ENCODE data around the gene MTA3.

Gene MTA3

DNA sequence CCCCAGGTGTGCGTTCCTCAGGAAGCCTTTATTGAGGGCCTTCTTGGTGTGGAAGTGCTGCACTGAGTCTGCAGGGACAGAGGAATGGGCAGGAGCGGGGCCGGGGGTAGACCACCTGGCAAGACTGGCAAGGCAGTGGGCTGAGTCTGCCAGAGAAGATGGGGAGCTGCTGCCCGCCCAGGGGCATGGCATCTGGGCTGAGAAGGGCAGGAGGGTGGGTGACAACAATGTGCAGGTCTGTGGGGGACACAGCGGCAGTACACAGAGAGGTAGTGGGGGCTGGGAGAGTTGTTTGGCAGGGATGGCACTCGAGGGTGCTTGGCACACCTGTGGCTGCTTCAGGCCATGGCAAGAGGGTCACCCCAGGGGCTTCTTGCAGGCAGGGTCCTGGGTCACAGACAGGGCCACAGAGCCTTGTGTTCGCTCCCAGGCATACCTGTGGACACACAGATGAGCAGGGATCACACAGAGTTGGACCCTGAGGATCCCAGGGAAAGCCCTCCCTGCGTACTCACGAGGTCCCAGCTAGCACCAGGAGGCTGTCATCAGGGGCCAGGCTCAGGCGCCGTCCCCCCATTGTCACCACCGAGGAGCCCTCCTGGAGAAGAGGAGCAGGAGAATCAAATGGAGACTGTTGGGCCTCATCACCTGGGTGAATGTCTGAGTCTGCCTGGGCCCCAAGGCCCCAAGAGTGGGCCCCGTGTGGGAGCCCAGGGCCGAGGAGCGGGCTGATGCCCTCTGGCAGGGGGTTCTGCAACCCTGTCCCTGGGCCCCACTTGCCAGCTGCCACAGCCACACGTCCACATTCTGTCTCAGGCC is 198.9 kb downstream of the MTA3 start:
- DNase-seq: no peak
- intact Hi-C loops (cut with DNase I): no loop called here

DNA sequence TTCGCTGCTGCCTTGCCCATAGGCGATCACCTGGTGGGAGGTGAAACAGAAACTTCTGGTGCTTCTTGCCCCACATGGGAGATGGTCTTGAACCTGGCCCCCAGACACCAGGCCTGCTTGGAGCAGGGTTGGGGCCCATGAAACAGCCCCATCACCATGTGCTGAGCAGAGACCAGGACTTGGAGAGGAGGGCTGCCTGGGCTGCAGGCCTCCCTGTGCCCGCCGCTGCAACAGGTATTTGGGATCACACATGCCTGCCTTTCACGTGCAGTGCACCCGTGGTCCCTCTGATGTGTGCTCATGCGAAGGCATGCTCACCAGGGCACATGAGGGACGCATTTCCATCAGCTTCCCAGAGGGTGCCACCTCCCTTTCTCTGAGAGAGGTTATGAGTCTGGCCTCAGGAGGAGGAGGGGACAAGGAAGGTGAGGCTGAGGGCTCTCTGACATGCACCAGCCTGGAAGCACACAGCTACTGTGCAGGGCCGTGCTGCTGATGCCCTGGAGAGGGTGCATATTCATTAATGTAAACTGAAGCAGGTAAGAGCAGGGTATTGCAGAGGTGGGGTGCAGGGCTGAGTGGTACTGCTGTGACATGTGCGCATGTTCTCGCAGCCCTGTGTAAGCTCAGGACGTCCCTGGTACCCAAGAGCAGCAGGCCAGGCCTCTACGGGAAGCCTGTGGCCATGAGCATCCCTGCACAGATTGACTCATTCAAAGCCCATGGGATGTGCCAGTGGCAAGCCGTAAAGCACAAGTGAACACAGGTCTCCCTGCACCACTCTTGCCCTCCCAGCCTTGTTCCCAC is 199.7 kb downstream of the MTA3 start:
- no peak for DNase-seq
- intact Hi-C loops (cut with DNase I): no loop called here

DNA sequence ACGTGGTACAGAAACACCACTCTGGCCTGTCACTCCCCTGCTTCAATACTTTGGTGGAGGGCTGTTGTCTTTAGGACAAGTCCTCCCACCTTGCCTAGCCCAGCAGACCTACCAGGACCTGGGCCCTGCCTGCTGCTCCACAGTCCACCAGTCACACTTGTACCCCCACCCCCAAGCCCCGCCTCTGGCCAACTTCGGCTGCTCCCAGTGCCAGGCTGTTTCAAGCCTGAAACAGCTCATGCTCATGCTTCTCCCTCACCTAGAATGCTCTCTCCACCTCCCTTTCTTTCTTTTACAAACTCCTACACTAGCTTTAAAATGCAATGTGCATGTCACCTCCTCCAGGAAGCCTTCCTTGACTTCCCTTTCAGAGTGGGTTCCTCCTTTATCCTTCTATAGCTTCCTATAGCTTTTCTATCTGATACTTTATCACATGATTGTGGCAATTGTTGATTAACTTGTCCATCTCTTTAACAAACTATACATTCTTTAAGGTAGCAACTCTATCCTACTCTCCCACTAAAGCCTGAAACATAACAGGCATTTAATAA is 200.3 kb downstream of the MTA3 start:
- DNase-seq: no peak
- intact Hi-C loops (cut with DNase I): no loop called here

DNA sequence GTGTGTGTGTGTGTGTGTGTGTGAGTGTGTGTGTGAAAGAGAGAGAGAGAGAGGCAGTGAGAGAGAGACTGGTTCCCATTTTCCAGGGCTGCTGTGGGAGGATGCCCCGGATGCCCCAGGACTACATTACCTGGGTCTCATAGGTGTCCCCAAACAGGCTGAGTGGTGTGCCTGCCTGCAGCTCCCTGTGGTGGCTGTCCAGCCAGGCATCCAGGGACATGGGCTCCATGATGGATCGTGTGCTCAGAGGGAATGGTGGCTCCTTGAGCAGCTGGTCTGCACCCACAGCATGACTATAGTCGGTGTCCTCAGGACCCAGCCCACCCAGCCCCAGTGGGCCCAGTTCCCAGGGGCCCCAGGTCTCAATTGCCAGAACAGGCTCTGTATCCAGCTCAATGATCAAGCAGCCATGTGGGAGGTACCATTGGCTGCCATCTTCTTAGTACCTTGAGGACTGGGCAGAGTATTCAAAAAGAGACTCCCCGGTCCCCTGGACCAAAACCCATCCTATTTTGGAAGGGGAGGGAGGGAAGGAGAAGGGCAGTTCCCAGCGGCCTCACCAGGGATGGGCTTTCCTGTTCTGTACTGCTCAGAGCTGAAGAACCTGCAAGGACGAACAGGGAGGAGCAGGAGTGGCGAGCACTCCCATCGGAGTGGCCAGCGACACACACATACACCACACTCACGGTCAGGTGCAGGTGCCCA is 201.3 kb downstream of the MTA3 start:
- DNase-seq: peak in 1 of 42 donors; percentile 0
- intact Hi-C loops (cut with DNase I): no loop called here

DNA sequence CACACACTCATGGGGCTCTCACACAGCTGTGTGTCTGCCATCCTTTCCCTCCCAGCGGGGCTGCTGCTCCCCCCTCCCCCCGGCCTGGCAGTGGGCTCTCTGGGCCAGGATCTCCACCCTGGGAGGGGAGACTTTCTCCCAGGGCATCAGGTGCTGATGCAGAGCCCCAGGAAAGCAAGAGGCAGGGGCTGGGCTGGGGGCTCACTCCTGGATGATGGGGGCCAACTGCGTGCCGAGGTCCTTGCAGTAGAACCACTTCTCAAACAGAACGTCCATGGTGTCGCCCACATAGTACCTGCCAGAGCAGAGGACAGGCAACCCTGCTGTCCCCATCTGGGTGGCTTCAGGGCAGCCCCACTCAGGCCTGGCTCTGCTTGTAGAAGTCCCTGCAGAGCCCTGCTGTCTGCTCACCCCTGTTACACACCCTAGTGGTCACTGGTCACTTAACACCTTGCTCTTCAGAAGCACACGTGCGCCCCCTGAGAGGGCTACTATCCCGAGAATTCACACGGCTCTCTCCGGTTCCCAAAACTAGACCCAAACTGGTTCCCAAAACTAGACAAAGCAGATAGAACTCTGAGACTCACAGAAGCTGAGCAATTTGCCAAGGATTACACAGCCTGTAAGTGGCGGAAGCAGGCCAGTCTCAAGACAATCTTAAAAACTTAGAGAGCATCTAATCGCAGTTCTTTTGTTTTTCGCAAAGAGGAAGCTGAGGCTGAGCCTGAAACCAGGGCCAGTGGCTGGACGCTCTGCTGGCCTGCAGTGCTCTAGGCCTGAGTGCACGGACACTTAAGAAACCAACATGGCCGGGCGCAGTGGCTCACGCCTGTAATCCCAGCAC is 202.1 kb downstream of the MTA3 start:
- intact Hi-C loops (cut with DNase I): no loop called here
- DNase-seq: peak in 5 of 42 donors; percentile 4 to 60 (median 28)

- intact Hi-C loops (cut with DNase I): no loop called here
- DNase-seq: peak in 2 of 42 donors; percentile 1 to 8
Measured at GRCh38 chr2:42771546-42772153, 203.2 kb downstream of the MTA3 start.

DNA sequence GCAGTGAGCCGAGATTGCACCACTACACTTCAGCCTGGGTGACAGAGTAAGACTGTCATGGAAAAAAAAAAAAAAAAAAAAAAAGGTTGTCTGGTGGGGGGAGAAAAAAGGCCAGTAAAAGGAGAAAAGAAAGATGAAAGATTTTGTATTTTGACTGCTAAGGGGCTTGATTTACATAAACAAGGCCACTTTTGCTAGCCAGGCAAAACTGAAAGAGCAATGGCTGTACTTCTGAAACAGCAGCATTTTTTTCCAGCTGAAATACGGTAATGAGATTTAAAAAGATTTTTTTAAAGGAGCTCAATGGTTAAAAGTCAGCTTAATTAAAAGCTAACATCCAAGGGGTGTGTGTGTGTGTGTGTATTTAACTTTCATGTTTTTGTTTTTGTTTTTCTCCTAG is 206.8 kb downstream of the MTA3 start:
- intact Hi-C loops (cut with DNase I): no loop called here
- no peak for DNase-seq

- intact Hi-C loops (cut with DNase I): no loop called here
- DNase-seq: no peak
Measured at GRCh38 chr2:42775810-42776209, 207.4 kb downstream of the MTA3 start.

DNA sequence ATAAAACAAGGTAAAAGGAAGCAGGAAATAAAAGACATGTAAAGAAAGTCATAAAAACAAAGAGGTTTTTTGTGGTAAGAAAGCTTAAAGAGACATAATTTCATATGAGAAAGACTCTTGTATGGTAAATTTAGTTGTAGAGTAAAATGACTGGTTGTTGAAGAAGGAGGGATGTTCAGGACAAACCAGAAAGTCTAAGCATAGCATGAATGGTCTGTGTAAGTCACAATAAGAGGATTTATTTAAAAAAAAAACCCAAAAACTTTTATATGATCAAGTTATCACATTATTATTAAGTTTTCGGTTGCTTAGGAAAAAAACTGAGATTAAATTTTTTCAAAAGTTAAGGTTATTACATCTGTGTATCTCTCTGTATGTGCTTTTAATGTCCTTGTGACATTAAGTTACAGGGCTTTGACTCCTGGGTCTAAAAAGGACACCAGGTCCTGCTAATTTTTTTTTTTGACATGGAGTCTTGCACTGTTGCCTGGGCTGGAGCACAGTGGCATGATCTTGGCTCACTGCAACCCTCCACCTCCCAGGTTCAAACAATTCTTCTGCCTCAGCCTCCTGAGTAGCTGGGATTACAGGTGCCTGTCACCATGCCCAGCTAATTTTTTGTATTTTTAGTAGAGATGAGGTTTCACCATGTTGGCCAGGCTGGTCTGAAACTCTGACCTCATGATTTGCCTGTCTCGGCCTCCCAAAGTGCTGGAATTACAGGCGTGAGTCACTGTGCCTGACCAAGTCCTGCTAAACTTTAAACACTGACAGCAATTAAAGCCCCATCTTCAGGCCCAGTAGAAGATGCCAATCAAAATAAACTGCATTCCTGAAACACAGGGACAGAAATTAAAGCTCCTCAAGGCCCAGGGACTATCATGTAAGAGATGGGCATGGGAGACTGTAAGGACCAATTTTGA is 209.7 kb downstream of the MTA3 start:
- no peak for DNase-seq
- intact Hi-C loops (cut with DNase I): no loop called here

GRCh38 chr2:42781181-42781580 is 212.7 kb downstream of the MTA3 start:
- intact Hi-C loops (cut with DNase I): no loop called here
- no peak for DNase-seq

DNA sequence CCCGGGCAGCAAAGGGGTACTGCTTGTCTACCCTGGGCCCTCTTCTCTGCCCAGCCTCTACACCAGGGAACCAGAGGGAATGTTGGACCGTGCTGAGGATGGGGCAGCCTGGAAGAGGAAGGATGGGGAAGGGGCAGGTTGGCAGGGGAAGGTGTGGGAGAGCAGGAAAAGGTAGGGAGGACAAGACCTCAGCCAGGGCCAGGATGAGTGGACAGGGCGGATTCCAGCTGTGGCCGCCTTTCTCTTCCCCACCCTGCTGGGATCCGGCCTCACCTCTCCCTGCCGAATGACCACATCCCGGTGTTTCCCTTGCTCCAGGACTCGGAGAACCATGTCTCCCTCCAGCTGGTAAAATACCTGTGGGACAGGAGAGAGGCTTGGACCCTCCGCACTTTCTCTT is 215.1 kb downstream of the MTA3 start:
- DNase-seq: no peak
- intact Hi-C loops (cut with DNase I): no loop called here

DNA sequence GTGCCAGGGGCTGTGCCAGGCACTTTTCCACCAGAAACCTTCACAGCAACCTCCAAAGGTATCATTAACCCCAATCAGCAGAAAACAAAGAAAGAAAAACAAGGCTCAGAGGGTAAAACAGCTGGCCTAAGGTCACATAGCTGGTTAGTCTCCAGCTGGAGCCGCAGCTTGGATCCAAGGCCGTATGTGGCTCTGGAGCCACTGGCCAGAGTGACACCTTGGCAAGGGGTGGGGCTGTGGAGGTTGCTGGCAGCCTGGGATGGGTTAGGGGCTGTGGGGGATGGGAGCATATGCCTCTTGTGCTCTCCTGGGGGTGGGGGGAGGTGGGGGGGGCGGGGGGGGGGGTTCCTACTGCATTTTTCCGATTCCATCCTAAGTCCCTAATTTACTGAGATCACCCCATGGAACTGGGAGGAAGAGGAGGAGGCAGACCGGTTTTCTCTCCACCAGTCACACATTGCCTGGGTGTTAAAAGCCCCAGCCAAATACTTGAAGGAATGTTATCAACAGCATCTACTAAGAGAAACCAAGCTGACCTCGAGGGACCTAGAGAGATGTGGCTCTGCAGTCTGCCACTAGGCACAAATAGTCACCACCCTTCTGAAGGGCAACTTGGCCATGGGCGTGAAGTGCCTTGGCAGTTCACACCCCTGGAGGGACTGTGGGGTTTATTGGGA is 215.9 kb downstream of the MTA3 start:
- DNase-seq: no peak
- intact Hi-C loops (cut with DNase I): no loop called here

- intact Hi-C loops (cut with DNase I): no loop called here
- no peak for DNase-seq
Measured at GRCh38 chr2:42786561-42787345, 218.3 kb downstream of the MTA3 start.

- DNase-seq: no peak
- intact Hi-C loops (cut with DNase I): no loop called here
Measured at GRCh38 chr2:42787424-42787787, 219.0 kb downstream of the MTA3 start.

DNA sequence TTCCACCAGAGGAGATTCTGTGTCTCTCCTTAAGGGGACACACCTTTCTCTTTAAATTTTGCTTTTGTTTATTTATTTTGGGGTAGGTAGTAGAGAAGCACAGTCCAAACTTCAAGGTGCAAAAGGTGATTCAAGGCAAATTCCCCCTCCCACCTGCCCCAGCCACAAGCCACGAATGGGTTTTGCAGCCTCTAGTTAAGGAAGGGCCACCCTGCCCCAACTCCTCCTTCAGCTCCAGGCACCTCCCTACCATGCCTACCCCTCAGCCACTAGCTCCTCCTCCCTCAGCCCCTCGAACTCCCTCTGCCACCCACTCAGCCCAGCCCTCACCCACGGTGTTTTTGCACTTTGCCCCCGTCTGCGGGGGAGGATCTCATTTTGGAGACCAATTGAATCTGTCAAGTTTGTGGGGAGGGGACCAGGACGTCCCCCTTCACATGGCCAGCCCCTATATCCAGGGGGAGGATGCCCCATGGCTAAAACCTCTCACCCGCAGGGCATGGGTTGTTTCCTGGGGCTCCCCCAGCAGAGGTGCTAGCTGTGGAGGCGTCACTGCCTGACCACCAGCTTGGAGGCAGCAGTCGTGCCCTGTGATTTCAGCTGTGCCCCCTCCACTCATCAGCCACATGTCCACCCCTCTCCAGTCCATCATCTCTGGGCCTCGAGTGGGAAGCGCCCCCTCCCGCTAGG is 219.5 kb downstream of the MTA3 start:
- intact Hi-C loops (cut with DNase I): no loop called here
- peak in 1 of 42 donors; percentile 22 for DNase-seq

DNA sequence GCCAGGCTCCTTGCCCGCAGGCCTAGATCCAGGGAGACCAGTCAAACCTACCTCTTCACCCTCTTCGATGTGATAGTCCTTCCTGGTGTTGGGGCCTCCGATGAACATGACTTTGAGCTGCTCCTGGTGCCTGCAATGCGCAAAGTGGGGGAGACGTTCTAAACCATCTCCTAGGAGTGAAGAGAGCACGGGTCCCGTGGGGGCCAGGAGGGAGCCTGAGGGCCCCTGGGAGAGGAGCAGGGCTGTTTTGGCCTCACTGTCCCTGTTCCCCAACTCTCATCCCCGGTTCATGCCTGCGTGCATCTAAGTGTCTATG is 220.0 kb downstream of the MTA3 start:
- intact Hi-C loops (cut with DNase I): no loop called here
- no peak for DNase-seq

Measured in head of caudate nucleus (tissue), 42 donors.